Stimulated activated CD4-positive, alpha-beta T cell treated with anti-CD3 and anti-CD28 coated beads, Interleukin-4, amount 100 ng/mL, for 1 hour (primary cell): ENCODE measurements around the gene REEP1.
"Not testable (repeated sequence)": the region's sequence is repeated elsewhere in the genome, so short reads cannot be mapped to it uniquely, and the experiment has no call there.

Source experiments
- DNase-seq: peaks from one replicate; pipeline ENCODE4 v3.0.0-alpha.2; 2020

The REEP1 gene

GRCh38 chr2:86281066-86281700, 56.2 kb downstream of the REEP1 start:
- no peak for DNase-seq

DNA sequence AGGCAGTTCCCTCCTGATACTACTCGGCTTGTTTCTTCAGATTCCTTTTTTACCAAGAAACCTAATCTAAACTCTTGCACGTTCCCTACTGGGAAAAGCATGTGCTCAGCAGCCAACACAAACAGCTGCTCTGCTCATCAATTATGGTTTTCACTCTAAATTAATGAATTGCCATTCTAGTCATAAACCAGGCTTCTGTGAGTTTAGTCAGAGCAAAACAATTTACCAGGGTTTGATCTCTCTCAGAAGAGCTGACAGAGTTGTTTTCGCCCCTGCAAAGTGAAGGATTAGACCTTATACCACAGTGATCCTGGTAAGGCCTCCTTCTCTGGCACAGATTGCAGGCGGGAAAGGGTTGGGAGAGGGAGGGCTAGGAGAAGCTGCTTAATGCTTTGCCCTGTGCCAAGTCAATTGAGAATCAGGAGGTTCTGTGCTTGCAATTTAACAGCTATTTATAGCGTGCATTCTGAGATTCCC, 57.2 kb downstream of the REEP1 start:
- DNase-seq, result no peak

- DNase-seq, result no peak
Observed at GRCh38 chr2:86275962-86276361, 61.5 kb downstream of the REEP1 start.

- no peak for DNase-seq
Observed at GRCh38 chr2:86275384-86275799, 62.0 kb downstream of the REEP1 start.

DNA sequence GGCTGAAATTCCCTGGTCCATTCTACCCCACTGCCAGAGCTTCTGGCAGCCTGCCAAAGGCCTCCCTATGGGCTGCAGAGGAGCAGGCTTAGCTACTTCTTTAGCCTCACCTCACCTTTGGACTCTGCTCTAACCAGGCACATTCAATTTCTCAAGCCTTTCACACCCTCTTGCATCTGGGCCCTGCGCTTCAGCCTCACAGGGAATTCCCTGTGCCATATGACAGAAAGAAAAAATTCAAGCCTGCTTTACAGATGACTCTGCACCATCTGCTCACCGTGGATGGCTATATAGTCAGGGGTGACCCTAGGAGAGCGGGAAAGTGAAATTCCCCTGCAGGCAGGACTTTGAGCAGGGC, 62.5 kb downstream of the REEP1 start:
- no peak for DNase-seq

DNA sequence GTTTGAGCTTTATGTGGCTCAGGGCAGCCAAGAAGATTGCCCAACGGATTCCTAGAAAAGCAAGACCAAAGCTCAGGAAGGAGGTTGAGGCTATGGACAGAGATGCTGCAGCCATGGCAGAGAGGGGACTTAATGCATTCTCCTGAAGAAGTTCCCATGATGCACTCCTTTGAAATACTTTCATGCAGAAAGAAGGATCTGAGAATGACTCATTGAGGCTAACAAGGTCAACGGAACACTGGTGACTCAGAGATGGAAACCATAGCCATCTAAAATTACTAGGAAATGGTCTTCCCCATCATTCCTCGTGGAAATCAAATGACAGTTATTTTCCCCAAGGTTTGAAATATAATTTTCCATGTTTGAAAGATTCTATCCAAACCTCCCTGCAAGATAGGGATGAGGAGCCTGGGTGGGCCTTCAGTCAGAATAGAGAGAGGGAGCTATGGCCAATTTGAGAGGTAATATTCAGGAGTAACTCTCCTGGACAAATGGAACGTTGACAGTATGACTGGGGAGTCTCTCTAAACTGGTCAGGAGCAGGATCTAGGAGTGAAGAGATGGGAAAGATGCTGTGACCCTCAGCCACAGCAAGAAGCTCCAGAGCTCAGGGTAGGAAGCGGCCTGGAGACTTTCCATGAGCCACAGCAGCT, 63.0 kb downstream of the REEP1 start:
- DNase-seq, result no peak

GRCh38 chr2:86272111-86272510, 65.3 kb downstream of the REEP1 start:
- DNase-seq, result no peak

GRCh38 chr2:86271248-86271647, 66.2 kb downstream of the REEP1 start:
- no peak for DNase-seq

GRCh38 chr2:86263956-86264355, 73.5 kb downstream of the REEP1 start:
- no peak for DNase-seq

DNA sequence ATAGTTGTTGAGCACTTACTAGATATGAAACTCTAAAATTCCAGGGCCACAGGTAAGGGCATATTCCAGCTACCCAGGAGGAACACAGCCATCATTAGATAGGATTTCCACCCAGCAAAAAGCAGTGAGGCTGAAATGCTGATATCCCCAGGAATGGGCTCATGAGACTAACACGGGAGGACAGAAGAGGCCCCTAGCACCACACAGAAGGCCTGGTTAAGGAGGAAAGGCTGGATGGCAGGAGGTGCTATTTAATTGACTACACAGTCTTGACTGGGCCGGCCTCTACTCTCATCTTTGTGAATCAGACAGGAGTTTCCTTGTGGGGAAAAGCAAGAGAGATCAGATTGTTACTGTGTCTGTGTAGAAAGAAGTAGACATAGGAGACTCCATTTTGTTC, 76.4 kb downstream of the REEP1 start:
- DNase-seq, result no peak

DNA sequence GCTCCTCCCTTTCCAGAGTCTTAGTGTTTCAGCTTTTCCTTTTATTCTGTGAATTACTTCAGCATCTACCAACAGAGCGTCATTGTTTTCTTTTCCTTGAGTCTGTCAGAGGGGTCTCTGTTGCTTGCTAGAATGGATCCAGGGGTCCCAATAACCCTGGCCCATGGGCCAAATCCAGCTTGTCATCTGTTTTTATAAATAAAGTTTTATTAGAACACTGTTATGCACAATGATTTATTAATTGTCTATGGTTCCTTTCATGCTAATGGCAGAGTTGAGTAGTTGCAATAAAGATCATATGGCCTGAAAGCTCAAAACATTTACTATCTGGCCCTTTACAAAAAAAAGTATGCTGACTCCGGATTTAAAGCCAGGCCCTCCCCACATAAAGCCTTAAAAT, 79.3 kb downstream of the REEP1 start:
- no peak for DNase-seq

DNA sequence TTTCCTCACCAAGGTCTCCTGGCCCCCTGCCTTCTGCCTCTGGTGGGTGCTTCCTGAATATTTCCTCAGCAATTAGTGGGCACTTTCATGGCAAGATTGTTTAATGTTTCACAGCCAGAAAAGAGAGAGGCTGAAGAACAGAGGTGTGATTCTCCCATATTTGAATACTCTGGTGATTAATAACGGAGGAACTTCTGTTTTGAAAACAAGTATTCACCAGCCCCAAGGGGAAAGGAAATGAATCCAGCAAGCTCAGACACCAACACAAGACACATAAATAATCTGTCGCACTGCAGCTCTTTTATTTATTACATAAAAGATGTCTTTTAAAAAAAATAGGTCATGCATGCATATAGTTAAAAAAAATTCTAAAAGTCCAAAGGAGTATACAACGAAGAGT, 80.4 kb downstream of the REEP1 start:
- DNase-seq, result no peak

DNA sequence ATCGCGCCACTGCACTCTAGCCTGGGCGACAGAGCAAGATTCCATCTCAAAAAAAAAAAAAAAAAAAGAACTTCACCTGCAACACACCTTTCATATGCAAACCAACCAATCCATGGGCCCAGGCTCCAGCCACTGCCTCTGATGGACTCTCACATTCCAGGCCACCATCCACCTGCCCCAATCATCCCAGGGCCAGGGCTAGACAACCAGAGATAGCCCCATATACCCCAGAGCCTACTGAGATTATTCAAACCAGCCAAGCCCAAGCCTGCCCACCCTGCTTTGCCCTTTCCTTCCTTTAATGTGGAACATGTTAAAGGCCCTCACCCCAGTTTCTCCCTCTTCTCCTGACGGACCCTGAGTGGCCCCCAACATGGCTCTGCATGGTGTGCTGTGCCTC, 81.1 kb downstream of the REEP1 start:
- no peak for DNase-seq

DNA sequence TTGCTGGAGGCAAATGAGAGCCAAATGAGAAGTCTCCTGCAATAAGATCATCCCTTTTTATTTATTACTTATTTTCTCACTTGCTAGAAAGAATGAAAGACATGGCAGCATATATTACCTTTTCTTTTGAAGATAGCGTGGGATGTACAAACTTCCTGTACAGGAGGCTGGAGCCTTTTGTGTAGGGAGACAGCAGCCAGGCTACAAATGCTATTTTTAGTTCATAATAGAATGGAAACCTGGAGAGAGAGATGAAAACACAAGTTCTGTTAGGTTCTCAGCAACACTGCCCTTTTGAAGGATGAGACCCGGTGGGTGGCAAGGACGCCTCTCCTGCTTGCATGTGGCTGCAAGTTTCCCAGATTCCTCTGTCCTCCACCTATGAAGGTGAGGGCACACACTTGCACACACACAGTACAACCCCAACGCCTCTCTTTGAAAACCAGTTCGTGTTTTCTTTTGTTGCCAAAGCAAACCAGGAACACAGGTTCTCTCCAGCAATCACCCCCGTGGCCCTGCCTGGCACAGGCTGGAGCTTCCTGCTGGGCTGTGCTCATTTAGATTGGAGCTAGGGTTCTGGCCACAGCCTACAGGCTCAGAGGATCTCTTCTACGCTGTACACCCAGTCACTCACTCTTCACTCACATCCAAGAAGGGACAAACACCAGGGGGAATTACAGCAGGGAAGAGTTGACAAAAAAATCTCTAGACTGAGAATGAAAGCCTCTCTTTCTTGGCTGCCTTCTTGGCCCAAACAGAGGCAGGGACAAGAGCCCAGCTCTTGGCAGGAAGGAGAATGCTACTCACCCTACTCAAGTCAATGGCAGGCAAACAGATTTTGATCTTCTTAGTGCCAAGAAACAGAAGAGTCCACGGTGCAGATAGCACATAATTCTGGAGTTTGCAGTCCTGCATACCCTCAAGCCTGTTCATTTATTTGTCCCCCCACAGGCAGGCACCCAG, 82.6 kb downstream of the REEP1 start:
- no peak for DNase-seq

DNA sequence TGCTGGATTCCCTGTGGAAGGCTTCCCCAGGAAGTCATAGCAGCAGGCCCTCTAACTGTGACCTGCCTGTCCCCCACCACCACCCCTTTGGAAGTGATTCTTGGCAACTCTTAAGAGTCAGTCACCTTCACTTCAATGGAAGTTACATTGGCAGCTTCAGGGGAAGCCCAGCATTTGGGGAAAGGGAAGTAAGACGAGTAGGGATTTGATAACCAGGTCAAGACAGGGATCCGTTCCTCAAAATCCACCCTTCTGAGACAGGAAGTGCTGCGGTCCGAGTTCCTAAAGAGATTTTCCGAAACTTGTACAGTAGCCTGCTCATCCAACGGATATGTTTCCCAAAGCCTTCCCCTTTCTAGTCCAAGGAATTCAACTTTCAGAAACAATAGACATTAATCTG, 84.0 kb downstream of the REEP1 start:
- no peak for DNase-seq

DNA sequence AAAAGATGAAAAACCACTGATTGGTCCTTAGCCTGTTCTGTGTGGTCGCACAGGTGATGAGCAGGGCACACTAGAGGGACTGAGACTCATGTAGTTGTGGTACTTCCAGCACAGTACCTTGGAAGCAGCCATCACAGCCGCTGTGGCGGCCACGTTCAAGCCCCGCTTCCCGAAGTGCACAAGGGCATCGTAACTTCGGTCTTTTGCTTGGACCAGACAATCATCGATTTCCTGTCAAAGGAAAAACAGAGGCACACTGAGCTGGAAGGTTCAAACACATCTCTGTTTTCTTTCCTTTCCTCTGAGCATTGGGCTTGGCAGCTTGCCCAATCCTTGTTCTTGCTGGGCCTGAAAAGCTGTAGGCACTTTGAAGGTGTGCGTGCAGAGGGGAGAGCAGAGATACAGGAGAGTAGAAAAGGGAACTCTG, 85.6 kb downstream of the REEP1 start:
- no peak for DNase-seq

DNA sequence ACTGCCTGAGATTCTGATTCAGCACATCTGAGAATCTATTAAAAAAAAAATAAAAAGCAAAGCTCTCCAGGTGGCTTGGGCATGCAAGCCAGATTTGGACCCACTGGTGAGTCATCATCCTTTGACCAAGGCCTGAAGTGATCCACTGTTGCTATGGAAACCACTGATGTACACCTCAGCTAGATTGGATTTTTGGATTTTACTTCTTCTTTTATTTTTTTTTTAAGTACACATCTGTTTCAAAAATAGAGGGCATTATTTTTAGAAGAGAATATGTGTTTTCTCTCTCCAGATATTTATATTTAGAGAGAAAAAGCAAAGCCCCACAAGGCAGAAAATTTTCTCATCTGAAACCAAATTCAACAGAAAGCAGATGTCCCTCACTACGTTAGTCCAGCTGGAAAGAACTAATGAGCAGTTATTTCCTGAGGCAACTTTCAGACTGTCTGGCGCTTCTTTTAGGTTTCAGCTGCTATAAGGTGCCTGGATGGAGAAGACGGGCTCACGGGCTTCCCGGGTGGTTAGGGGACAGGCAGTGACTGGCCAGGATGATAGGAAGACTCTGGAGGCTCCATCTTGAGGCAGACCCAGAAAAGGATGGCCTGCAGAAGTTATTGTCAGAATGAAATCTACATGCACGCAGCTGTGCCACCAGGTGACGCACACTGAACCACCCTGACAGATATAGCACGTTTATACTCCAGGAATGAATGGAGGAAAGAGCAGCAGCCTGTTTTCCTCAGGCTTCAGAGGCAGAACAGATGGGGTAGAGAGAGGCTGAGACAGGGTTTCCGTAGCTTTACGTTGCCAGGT, 87.6 kb downstream of the REEP1 start:
- no peak for DNase-seq

- DNase-seq, result no peak
Observed at GRCh38 chr2:86249176-86249575, 88.2 kb downstream of the REEP1 start.

GRCh38 chr2:86245222-86245621, 92.2 kb downstream of the REEP1 start:
- DNase-seq, result not testable (repeated sequence)

GRCh38 chr2:86244781-86245180, 92.6 kb downstream of the REEP1 start:
- not testable (repeated sequence) for DNase-seq

DNA sequence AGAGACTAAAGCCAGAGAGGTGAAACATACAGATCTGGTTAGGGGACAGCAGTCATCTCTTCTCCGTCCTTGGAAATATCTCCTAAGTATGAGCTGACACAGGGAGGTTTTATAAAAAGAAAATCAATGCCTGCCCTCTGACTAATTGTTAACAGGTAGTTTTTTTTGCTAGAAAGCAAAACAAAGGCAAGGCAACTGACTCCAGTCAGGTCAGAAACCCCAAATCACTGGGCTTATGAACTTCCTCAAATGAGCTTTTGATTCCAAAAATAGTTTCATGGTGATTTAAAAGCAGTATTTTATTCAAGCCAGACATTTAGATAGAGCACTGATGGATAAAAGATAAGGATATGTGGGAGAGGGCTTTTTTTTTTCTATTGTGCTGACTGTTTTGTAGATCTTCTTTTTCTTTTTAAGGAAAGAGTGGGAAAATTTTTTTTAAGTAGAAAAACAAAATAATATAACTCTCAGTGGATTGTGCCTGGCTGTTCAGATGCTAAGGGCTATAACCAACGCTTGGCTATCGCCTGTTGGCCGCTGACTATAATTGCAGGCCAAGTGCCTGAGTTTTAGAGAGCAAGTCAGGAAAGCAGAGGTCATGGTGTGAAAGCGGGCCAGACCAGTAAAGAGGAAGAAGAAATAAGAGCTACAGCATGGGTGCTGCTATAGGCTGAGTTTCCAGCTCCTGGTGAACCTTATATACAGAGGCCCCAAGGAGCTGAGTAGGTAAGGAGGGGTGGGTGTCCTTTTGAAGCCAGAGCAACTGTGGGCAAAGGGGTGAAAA, 93.3 kb downstream of the REEP1 start:
- DNase-seq, result no peak

DNA sequence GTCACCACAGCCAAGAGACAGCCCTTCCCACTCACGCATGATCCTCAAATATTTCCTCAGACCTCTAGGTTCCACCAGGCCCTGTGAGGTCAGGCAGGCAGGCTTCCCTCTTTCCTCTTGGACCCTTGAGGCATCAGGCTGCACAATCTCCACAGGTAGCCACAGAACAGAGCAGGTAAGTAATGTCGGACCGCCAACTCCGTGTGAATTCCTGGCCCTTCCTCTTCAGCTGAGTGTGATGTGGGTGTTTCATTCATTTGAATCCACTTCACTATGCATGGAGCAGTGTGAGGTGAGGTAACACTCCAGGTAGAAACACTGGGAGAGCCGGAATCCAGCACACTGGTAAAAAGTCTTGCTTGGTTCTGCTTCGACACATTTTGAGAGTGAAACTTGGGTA, 94.2 kb downstream of the REEP1 start:
- no peak for DNase-seq
